22Rv1 (cell line): Measurements from ENCODE around the gene GNB5.
"Not testable (repeated sequence)": the region's sequence is repeated elsewhere in the genome, so short reads cannot be mapped to it uniquely, and the experiment has no call there.

ENCODE experiments used
- H3K27ac ChIP-seq: fragments of 450-650 bp; 2 replicates; pipeline ENCODE4 v1.5.1; 2017
- ZFX ChIP-seq: fragments of 450-650 bp; IDR thresholded peaks from 2 replicates; pipeline ENCODE4 v1.6.1; 2017; ENCODE audit warnings: antibody characterized with exemption, borderline replicate concordance
- TF ChIP-seq, protein P1 (sequence below): fragments of 450-650 bp; IDR thresholded peaks from 2 replicates; pipeline ENCODE4 v1.5.1; 2017; ENCODE audit warnings: mild to moderate bottlenecking

The GNB5 gene

DNA sequence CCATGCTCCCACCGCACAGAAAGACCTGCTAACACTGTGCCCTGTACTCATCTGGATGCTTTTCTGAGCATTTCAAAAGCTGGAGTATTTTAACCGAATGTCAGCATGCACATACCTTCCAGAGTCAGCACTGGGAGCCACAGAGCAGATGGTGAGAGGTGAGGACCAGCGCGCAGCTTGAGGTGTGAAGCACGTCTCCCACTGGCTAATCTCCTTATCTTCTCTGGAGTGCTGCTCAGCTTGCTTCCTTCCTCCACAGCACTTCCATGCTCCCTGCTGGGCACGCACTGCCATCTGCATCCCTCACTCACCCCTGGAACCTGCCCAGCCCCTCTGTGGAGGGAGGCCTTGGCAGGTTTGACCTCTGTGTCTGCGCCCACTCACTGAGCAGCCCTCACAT lies at the start of gene GNB5:
GNB5 (minus strand) TSS at position 186 of the 400 bp plus-strand sequence. CDS start 6,716 bp downstream, outside the sequence.
- no peak for TF ChIP-seq ZFX
- TF ChIP-seq, protein P1, sequence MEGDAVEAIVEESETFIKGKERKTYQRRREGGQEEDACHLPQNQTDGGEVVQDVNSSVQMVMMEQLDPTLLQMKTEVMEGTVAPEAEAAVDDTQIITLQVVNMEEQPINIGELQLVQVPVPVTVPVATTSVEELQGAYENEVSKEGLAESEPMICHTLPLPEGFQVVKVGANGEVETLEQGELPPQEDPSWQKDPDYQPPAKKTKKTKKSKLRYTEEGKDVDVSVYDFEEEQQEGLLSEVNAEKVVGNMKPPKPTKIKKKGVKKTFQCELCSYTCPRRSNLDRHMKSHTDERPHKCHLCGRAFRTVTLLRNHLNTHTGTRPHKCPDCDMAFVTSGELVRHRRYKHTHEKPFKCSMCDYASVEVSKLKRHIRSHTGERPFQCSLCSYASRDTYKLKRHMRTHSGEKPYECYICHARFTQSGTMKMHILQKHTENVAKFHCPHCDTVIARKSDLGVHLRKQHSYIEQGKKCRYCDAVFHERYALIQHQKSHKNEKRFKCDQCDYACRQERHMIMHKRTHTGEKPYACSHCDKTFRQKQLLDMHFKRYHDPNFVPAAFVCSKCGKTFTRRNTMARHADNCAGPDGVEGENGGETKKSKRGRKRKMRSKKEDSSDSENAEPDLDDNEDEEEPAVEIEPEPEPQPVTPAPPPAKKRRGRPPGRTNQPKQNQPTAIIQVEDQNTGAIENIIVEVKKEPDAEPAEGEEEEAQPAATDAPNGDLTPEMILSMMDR, result no peak
- H3K27ac ChIP-seq, result no peak within 1 kb of the TSS

GRCh38 chr15:52240166-52240565 lies 49.0 kb upstream of the GNB5 start:
- H3K27ac ChIP-seq, result no peak overlapping the region
- TF ChIP-seq, protein P1, result no peak
- TF ChIP-seq ZFX, result no peak

- not testable (repeated sequence) for H3K27ac ChIP-seq
These were observed 47.9 kb upstream of the GNB5 start for GRCh38 chr15:52238989-52239525.

GRCh38 chr15:52238149-52238548 lies 47.0 kb upstream of the GNB5 start:
- H3K27ac ChIP-seq, result no peak overlapping the region
- no peak for TF ChIP-seq ZFX
- TF ChIP-seq, protein P1, result no peak

DNA sequence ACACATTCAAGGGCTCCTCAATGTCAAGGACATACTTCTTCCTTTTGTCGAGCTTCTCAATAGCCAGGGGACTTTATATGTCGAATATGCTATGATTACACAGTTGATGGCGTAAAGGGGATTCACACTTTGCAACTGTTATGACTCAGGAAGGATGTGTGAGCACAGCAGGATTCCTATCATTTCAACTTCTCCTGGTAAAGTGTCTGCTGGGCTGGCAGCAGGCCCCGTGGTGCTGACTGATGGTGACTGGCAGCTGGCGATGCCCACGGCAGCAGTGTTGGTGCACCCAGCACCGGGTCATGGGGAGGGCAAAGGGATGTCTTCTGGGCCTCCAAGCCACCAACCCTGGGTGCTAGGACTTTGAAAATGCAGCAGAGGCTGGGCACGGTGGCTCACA lies 44.8 kb upstream of the GNB5 start:
- H3K27ac ChIP-seq, result no peak overlapping the region
- no peak for TF ChIP-seq ZFX
- TF ChIP-seq, protein P1, result no peak

- H3K27ac ChIP-seq, result no peak overlapping the region
- TF ChIP-seq ZFX, result no peak
- TF ChIP-seq, protein P1, result no peak
These were observed 43.7 kb upstream of the GNB5 start for GRCh38 chr15:52234596-52235541.

DNA sequence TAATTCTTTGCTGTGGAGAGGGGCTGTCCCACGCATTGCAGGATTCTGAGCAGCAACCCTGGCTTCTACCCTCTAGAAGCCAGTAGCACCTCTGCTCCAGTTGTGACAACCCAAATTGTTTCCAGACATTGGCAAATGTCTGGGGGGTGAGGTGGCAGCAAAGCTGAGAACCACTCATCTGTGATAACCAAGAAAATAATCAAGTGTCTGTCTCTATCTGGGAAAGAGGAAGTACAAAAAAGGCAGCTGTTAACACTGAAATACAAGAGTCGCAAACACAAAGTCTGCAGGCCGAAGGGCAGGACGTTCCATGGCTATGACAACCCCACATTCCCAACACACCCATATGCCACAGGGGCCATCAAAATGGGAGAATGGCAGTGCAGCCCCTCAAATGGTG lies 42.2 kb upstream of the GNB5 start:
- no peak for TF ChIP-seq ZFX
- TF ChIP-seq, protein P1, result no peak
- H3K27ac ChIP-seq, result no peak overlapping the region

DNA sequence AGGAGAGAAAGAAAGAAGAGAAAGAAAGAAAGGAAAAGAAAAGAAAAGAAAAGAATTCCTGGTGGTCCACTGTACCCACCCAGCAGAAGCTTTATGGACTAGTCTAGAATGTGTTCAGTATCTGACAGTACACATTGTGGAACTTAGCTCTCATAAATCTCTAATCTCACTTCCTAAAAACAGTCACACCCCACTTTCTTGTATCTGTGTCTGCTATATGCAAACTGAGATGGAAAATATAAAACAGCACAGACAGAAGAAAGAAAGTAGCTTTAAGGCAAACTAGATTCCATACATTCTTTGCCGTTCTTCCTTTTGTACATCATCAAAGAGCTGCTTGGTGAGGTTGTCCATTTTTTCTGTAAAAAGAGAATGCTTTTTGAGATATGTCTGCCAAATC lies 41.1 kb upstream of the GNB5 start:
- TF ChIP-seq, protein P1, result no peak
- no peak for TF ChIP-seq ZFX
- no peak overlapping the region for H3K27ac ChIP-seq
